Retinal pigment epithelial cell (primary cell): ENCODE data around the gene SLC32A1.

ENCODE experiments used
- DNase-seq: peaks from one replicate; pipeline ENCODE4 v3.0.0-alpha.2; 2010; ENCODE audit warnings: low read depth
- H3K4me3 ChIP-seq: 2 replicates; pipeline ENCODE4 v1.5.1; 2011; ENCODE audit warnings: mild to moderate bottlenecking, low read length, control low read depth, moderate library complexity
- CTCF ChIP-seq: conservative IDR thresholded peaks from 2 replicates; pipeline ENCODE4 v1.5.1; 2011; ENCODE audit warnings: low read depth, low read length, control low read depth, inconsistent platforms

The SLC32A1 gene

GRCh38 chr20:38754924-38755323 lies 30.6 kb downstream of the SLC32A1 start:
- TF ChIP-seq CTCF = no peak
- no peak for DNase-seq
- H3K4me3 ChIP-seq = no peak overlapping the region

GRCh38 chr20:38755324-38755910 lies 31.1 kb downstream of the SLC32A1 start:
- H3K4me3 ChIP-seq = no peak overlapping the region
- DNase-seq = no peak
- no peak for TF ChIP-seq CTCF

GRCh38 chr20:38757145-38757775 lies 33.0 kb downstream of the SLC32A1 start:
- no peak for TF ChIP-seq CTCF
- no peak for DNase-seq
- no peak overlapping the region for H3K4me3 ChIP-seq

GRCh38 chr20:38759106-38759505 lies 34.8 kb downstream of the SLC32A1 start:
- no peak overlapping the region for H3K4me3 ChIP-seq
- no peak for TF ChIP-seq CTCF
- no peak for DNase-seq

- TF ChIP-seq CTCF = no peak
- no peak overlapping the region for H3K4me3 ChIP-seq
- no peak for DNase-seq
Observed at GRCh38 chr20:38760978-38761377, 36.7 kb downstream of the SLC32A1 start.

GRCh38 chr20:38762174-38762573 lies 37.9 kb downstream of the SLC32A1 start:
- DNase-seq = no peak
- TF ChIP-seq CTCF = no peak
- no peak overlapping the region for H3K4me3 ChIP-seq

GRCh38 chr20:38763616-38764015 lies 39.3 kb downstream of the SLC32A1 start:
- no peak for TF ChIP-seq CTCF

More at GRCh38 chr20:38763616-38764015, 39.3 kb downstream of the SLC32A1 start:
- no peak overlapping the region for H3K4me3 ChIP-seq
- no peak for DNase-seq
